Activated T-helper 1 cell treated with Interleukin-2 at 50 U/mL for 16 hours (primary cell): ENCODE measurements around the gene ANO2.

Source experiments
- DNase-seq: peaks from one replicate; pipeline ENCODE4 v3.0.0-alpha.2; 2020; ENCODE audit warnings: low read depth

ANO2 gene

DNA sequence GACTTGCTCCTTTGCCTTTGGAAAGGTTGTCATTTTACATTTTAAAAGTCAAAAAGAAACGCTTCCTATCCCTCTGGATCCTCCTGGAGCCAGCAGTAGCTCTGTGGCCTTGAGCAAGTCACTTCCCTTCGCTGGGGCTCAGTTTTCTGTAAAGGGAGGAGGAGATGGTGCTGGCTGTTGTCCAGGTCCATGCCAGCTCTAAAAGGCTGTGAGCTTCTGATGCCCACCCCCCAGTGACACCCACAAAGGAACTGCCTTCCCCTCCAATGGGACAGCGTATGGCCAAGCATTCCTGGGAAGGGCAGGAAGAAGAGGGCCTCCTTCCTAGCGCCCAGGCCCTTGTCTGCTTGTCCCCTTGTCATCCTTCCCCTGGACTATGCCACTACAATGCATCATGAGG is 431.7 kb downstream of the ANO2 start:
- no peak for DNase-seq
